ENCODE data around the gene PRPF6. TPM values are rescaled to one million over a fixed set of nuclear protein-coding genes. Genes with fewer than 3 reads are reported as not detected.

Gene PRPF6
- total and polyA plus RNA-seq, 2 of the 13 experiments (the other 11 are each of a cell fraction or from before 2014, with no cell fraction given) = 63.7 to 101 TPM

DNA sequence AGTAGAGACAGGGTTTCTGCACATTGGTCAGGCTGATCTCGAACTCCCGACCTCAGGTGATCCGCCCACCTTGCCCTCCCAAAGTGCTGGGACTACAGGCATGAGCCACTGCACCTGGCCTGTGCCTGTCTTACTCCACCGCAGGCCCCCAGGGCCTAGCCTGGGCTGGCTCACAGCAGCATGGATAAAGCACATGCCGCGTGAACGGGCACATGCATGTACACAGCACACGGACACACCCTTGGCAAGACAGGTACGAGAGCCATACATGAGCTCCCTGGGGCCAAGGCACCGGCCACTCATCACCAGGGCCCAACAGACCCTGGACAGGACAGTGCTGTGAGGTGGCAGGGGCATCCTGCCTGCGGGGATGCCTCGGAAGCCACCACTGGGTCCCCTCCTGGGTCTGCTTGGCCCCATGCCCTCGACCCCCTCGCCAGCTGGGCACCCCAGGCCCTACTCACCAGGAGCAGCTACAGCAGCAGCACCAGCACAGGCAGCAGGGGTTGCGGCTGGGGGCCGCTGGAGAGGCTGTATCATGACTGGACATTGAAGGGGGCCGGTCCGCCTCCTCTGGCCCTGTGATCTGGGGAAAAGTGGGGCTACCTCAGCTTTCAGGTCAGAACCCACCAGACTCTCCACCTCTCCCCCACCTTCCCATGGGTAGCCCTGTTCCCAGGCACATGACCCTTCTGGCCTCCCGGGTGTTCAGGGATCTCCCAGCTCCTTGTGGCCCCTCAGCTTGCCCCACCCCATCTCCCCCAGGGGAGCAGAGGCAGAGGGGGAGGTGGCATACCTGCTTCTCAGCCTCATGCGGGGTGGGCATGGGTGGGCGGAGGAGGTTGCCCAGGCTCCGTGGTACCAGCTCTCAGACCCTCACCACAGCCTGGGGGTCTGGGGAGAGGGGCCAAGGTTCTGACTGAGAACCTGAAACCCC is 95.4 kb downstream of the PRPF6 start (continued):
- TF ChIP-seq, protein P1, sequence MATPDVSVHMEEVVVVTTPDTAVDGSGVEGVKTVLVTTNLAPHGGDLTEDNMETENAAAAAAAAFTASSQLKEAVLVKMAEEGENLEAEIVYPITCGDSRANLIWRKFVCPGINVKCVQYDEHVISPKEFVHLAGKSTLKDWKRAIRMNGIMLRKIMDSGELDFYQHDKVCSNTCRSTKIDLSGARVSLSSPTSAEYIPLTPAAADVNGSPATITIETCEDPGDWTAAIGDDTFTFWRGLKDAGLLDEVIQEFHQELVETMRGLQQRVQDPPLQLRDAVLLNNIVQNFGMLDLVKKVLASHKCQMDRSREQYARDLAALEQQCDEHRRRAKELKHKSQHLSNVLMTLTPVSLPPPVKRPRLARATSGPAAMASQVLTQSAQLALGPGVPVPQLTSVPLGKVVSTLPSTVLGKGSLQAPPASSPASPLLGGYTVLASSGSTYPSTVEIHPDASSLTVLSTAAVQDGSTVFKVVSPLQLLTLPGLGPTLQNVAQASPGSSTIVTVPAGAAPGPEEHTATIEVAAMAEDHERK (CRISPR knock-in tag; IDR thresholded peaks at IDR 0.05; ENCODE audit: low read depth) = no peak
- TF ChIP-seq TCF7L2 (IDR thresholded peaks at IDR 0.05; ENCODE audit: low read depth, low read length) = no peak
- no peak for TF ChIP-seq ZNF326 (CRISPR knock-in tag; IDR thresholded peaks at IDR 0.05; ENCODE audit: borderline replicate concordance)
- TF ChIP-seq NFE2 (CRISPR knock-in tag; IDR thresholded peaks at IDR 0.05) = no peak
- TF ChIP-seq ZNF687 (CRISPR knock-in tag; IDR thresholded peaks at IDR 0.05) = peak; percentile 5; the same call in 1 of the 2 replicates
- peak; percentile 59; the same call in 1 of the 2 replicates for TF ChIP-seq MNT (IDR thresholded peaks at IDR 0.05)
- no peak for TF ChIP-seq ZNF629 (CRISPR knock-in tag; conservative IDR thresholded peaks at IDR 0.05)
- TF ChIP-seq CHD2 (IDR thresholded peaks at IDR 0.05; ENCODE audit: low read depth, low read length) = no peak

All from HepG2 (cell line).